DND-41 (cell line): ENCODE measurements around the gene COL4A1.

Experiments
- ATAC-seq: fragments of 200-7000 bp; cut with Tn5 transposase; 3 replicates; pipeline ENCODE4 v1.9.1; 2021; ENCODE audit warnings: low read depth; ENCODE audit not compliant: insufficient read depth
- DNase-seq: peaks from one replicate; pipeline ENCODE4 v3.0.0-alpha.2; 2020
- H2AFZ ChIP-seq: 2 replicates; pipeline ENCODE4 v1.6.0; 2012; ENCODE audit warnings: low read depth, low read length
- H3K27ac ChIP-seq: 2 replicates; pipeline ENCODE4 v1.5.1; 2012; ENCODE audit warnings: low read length, inconsistent platforms
- H3K27me3 ChIP-seq: fragments of 200-600 bp; sonication (generic); 2 replicates; pipeline ENCODE4 v1.6.0; 2012; ENCODE audit warnings: low read length, mild to moderate bottlenecking, inconsistent platforms; ENCODE audit not compliant: insufficient read depth, poor library complexity
- H3K36me3 ChIP-seq: 2 replicates; pipeline ENCODE4 v1.5.1; 2012; ENCODE audit warnings: low read length, inconsistent platforms; ENCODE audit not compliant: insufficient read depth
- H3K4me1 ChIP-seq: 2 replicates; pipeline ENCODE4 v1.5.1; 2012; ENCODE audit warnings: mild to moderate bottlenecking, low read length; ENCODE audit not compliant: insufficient read depth
- H3K4me2 ChIP-seq: 2 replicates; pipeline ENCODE4 v1.6.0; 2012; ENCODE audit warnings: mild to moderate bottlenecking, moderate library complexity, low read length, inconsistent platforms; ENCODE audit not compliant: insufficient read depth
- H3K4me3 ChIP-seq, 2 experiments: fragments of 200-600 bp in 1 of 2; shearing (Covaris generic) in 1 of 2; 2 replicates each; pipeline ENCODE4 v1.5.1; 2012 to 2016; ENCODE audit warnings: inconsistent platforms in 2 of 2, low read length in 2 of 2, mild to moderate bottlenecking in 2 of 2, low read depth in 1 of 2, moderate library complexity in 1 of 2
- H3K79me2 ChIP-seq: 2 replicates; pipeline ENCODE4 v1.6.0; 2012; ENCODE audit warnings: low read length, inconsistent platforms; ENCODE audit not compliant: insufficient read depth
- H3K9ac ChIP-seq: 2 replicates; pipeline ENCODE4 v1.6.0; 2012; ENCODE audit warnings: low read depth, mild to moderate bottlenecking, inconsistent platforms, low read length, moderate library complexity
- H3K9me3 ChIP-seq: 2 replicates; pipeline ENCODE4 v1.5.1; 2012; ENCODE audit warnings: low read length, moderate library complexity, mild to moderate bottlenecking, inconsistent platforms; ENCODE audit not compliant: insufficient read depth, severe bottlenecking
- H4K20me1 ChIP-seq: 2 replicates; pipeline ENCODE4 v1.6.0; 2012; ENCODE audit warnings: low read length; ENCODE audit not compliant: insufficient read depth
- EZH2 ChIP-seq: IDR thresholded peaks from 3 replicates; pipeline ENCODE4 v1.6.1; 2012; ENCODE audit warnings: borderline replicate concordance, low read depth, mild to moderate bottlenecking, moderate library complexity, low read length, inconsistent platforms; ENCODE audit not compliant: severe bottlenecking
- TF ChIP-seq, protein P1 (sequence below): IDR thresholded peaks from 2 replicates; pipeline ENCODE4 v1.5.1; 2012; ENCODE audit warnings: borderline replicate concordance, low read length, moderate library complexity, mild to moderate bottlenecking; ENCODE audit not compliant: poor library complexity, severe bottlenecking; ENCODE audit errors: extremely low read depth

Gene COL4A1

GRCh38 chr13:110220471-110220870, 86.5 kb downstream of the COL4A1 start:
- no peak overlapping the region for H3K9ac ChIP-seq
- peaks cover 6% of the 10 kb centered on the region; the same call in 1 of the 2 replicates for H4K20me1 ChIP-seq
- no peak for DNase-seq
- no peak for ATAC-seq
- no peak for TF ChIP-seq EZH2
- H3K27me3 ChIP-seq: peaks cover 27% of the 10 kb centered on the region
- no peak overlapping the region for H3K4me2 ChIP-seq
- no peaks in the 10 kb centered on the region for H3K4me1 ChIP-seq
- no peaks in the 10 kb centered on the region for H3K79me2 ChIP-seq
- H3K36me3 ChIP-seq: no peaks in the 10 kb centered on the region
- H3K27ac ChIP-seq: no peak overlapping the region
- no peak overlapping the region for H2AFZ ChIP-seq
- no peaks in the 10 kb centered on the region for H3K9me3 ChIP-seq
- no peak overlapping the region for H3K4me3 ChIP-seq

GRCh38 chr13:110218581-110219201, 88.3 kb downstream of the COL4A1 start:
- Histone ChIP-seq H3K79me2 (no peaks in the 10 kb centered on the region), H3K9ac (no peak overlapping the region), H3K36me3 (no peaks in the 10 kb centered on the region), H3K4me2 (no peak overlapping the region), H3K4me3 (no peak overlapping the region), H4K20me1 (peaks cover 6% of the 10 kb centered on the region; the same call in 1 of the 2 replicates), H3K27ac (no peak overlapping the region), H3K4me1 (no peaks in the 10 kb centered on the region), H2AFZ (no peak overlapping the region), H3K27me3 (peaks cover 28% of the 10 kb centered on the region), H3K9me3 (no peaks in the 10 kb centered on the region)
- no peak for ATAC-seq
- DNase-seq: no peak
- TF ChIP-seq, protein P1, sequence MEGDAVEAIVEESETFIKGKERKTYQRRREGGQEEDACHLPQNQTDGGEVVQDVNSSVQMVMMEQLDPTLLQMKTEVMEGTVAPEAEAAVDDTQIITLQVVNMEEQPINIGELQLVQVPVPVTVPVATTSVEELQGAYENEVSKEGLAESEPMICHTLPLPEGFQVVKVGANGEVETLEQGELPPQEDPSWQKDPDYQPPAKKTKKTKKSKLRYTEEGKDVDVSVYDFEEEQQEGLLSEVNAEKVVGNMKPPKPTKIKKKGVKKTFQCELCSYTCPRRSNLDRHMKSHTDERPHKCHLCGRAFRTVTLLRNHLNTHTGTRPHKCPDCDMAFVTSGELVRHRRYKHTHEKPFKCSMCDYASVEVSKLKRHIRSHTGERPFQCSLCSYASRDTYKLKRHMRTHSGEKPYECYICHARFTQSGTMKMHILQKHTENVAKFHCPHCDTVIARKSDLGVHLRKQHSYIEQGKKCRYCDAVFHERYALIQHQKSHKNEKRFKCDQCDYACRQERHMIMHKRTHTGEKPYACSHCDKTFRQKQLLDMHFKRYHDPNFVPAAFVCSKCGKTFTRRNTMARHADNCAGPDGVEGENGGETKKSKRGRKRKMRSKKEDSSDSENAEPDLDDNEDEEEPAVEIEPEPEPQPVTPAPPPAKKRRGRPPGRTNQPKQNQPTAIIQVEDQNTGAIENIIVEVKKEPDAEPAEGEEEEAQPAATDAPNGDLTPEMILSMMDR: no peak
- TF ChIP-seq EZH2: no peak

DNA sequence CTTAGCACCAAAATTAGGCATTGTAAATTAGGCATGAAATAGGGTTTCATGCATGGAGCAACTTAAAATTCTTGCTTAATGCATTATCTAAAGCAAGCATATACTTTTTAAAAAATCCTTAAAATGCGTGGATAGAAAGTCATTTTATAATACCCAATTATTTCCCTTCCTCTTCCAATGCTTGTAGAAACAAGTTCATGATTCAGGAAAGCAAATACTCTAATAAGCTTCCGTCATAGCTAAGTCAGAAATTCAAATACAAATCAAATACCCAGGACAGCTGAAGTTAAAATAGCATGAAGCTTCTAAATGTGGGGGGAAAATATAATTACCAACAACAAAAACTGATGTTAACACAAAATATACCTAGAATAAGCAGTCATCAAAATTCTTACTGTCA, 89.1 kb downstream of the COL4A1 start:
- Histone ChIP-seq H3K27me3 (peaks cover 32% of the 10 kb centered on the region), H3K4me1 (no peaks in the 10 kb centered on the region), H3K79me2 (no peaks in the 10 kb centered on the region), H4K20me1 (peaks cover 3% of the 10 kb centered on the region), H3K27ac (no peak overlapping the region), H3K9ac (no peak overlapping the region), H3K9me3 (no peaks in the 10 kb centered on the region), H3K4me2 (no peak overlapping the region), H2AFZ (no peak overlapping the region), H3K36me3 (no peaks in the 10 kb centered on the region), H3K4me3 (no peak overlapping the region)
- DNase-seq (no peak), ATAC-seq (no peak)
- no peak for TF ChIP-seq EZH2
- TF ChIP-seq, protein P1: no peak

GRCh38 chr13:110217085-110217484, 89.9 kb downstream of the COL4A1 start:
- no peak for DNase-seq
- no peak for ATAC-seq
- Histone ChIP-seq H2AFZ (no peak overlapping the region), H3K9me3 (no peaks in the 10 kb centered on the region), H3K4me3 (no peak overlapping the region), H3K79me2 (no peaks in the 10 kb centered on the region), H3K4me2 (no peak overlapping the region), H4K20me1 (peaks cover 5% of the 10 kb centered on the region), H3K27ac (no peak overlapping the region), H3K9ac (no peak overlapping the region), H3K36me3 (no peaks in the 10 kb centered on the region), H3K27me3 (peaks cover 35% of the 10 kb centered on the region), H3K4me1 (no peaks in the 10 kb centered on the region)
- TF ChIP-seq, protein P1: no peak
- no peak for TF ChIP-seq EZH2
